Epithelial cell of proximal tubule (primary cell): ENCODE data around the gene FAM184A. TPM values are rescaled to one million over a fixed set of nuclear protein-coding genes. Genes with fewer than 3 reads are reported as not detected.
A peak's percentile ranks its signal among the peaks of the same experiment; 100 is the strongest.

ENCODE experiments used
- DNase-seq: peaks from one replicate; pipeline ENCODE4 v3.0.0-alpha.2; 2011; ENCODE audit warnings: low read depth
- H3K4me3 ChIP-seq: 2 replicates; pipeline ENCODE4 v1.5.1; 2011; ENCODE audit warnings: low read depth, mild to moderate bottlenecking, low read length
- CTCF ChIP-seq: conservative IDR thresholded peaks from 2 replicates; pipeline ENCODE4 v1.5.1; 2012; ENCODE audit warnings: low read depth, mild to moderate bottlenecking, low read length
- total RNA-seq: library from RNA; depleted of rRNA; stranded (reverse); fragments of >200 nt; gene quantifications from 2 replicates; pipeline ENCODE4 v1.2.3, GENCODE V29; 2015

The FAM184A gene
- total RNA-seq = 1.2 and 1.9 TPM in 2 replicates

GRCh38 chr6:119078376-119079282 is at the start of gene FAM184A:
TSS of gene FAM184A (minus strand) at chr6:119078664. CDS start at chr6:119078299, 365 bp downstream.
- peak within 1 kb of the TSS; percentile 59 for H3K4me3 ChIP-seq
- peak; percentile 28 for TF ChIP-seq CTCF
- DNase-seq = no peak

- no peak for TF ChIP-seq CTCF
Observed at GRCh38 chr6:119127627-119128026, 49.2 kb upstream of the FAM184A start.

GRCh38 chr6:119126826-119127225 is 48.4 kb upstream of the FAM184A start:
- no peak for DNase-seq
- TF ChIP-seq CTCF = no peak
- H3K4me3 ChIP-seq = no peak overlapping the region

More at GRCh38 chr6:119127627-119128026, 49.2 kb upstream of the FAM184A start:
- DNase-seq = no peak
- H3K4me3 ChIP-seq = no peak overlapping the region

GRCh38 chr6:119126140-119126539 is 47.7 kb upstream of the FAM184A start:
- no peak for TF ChIP-seq CTCF
- DNase-seq = no peak
- H3K4me3 ChIP-seq = no peak overlapping the region

- DNase-seq = no peak
- TF ChIP-seq CTCF = no peak
- no peak overlapping the region for H3K4me3 ChIP-seq
Observed at GRCh38 chr6:119125576-119125975, 47.1 kb upstream of the FAM184A start.

- DNase-seq = no peak
- TF ChIP-seq CTCF = no peak
- H3K4me3 ChIP-seq = no peak overlapping the region
Observed at GRCh38 chr6:119124079-119124824, 45.8 kb upstream of the FAM184A start.
